HG03442 (cell line): Measurements from ENCODE around the gene SOD3.

Experiments used
- ATAC-seq: cut with Tn5 transposase; IDR thresholded peaks from one replicate; pipeline ENCODE4 v1.9.1; 2021; ENCODE audit warnings: mild to moderate bottlenecking, moderate library complexity; ENCODE audit not compliant: unreplicated experiment

The SOD3 gene

GRCh38 chr4:24840826-24841543 lies 45.6 kb downstream of the SOD3 start:
- no peak for ATAC-seq

- ATAC-seq, result no peak
Measured at GRCh38 chr4:24842356-24842755, 47.0 kb downstream of the SOD3 start.

GRCh38 chr4:24843096-24843495 lies 47.7 kb downstream of the SOD3 start:
- no peak for ATAC-seq

GRCh38 chr4:24845132-24845531 lies 49.8 kb downstream of the SOD3 start:
- ATAC-seq, result no peak

GRCh38 chr4:24845902-24846301 lies 50.5 kb downstream of the SOD3 start:
- no peak for ATAC-seq

- no peak for ATAC-seq
Measured at GRCh38 chr4:24846716-24847115, 51.3 kb downstream of the SOD3 start.

- no peak for ATAC-seq
Measured at GRCh38 chr4:24849351-24849750, 54.0 kb downstream of the SOD3 start.

GRCh38 chr4:24849756-24850155 lies 54.4 kb downstream of the SOD3 start:
- ATAC-seq, result no peak
